PC-9 (cell line): ENCODE data around the gene ALG2.

Experiments
- CTCF ChIP-seq: fragments of 200-600 bp; sonication (generic); conservative IDR thresholded peaks from 2 replicates; pipeline ENCODE4 v1.6.1; 2017; ENCODE audit warnings: mixed run types, antibody characterized with exemption, mild to moderate bottlenecking, moderate library complexity
- EZH2 ChIP-seq: fragments of 200-600 bp; sonication (generic); IDR thresholded peaks from 2 replicates; pipeline ENCODE4 v1.8.0; 2017; ENCODE audit warnings: antibody characterized with exemption, low read depth

DNA sequence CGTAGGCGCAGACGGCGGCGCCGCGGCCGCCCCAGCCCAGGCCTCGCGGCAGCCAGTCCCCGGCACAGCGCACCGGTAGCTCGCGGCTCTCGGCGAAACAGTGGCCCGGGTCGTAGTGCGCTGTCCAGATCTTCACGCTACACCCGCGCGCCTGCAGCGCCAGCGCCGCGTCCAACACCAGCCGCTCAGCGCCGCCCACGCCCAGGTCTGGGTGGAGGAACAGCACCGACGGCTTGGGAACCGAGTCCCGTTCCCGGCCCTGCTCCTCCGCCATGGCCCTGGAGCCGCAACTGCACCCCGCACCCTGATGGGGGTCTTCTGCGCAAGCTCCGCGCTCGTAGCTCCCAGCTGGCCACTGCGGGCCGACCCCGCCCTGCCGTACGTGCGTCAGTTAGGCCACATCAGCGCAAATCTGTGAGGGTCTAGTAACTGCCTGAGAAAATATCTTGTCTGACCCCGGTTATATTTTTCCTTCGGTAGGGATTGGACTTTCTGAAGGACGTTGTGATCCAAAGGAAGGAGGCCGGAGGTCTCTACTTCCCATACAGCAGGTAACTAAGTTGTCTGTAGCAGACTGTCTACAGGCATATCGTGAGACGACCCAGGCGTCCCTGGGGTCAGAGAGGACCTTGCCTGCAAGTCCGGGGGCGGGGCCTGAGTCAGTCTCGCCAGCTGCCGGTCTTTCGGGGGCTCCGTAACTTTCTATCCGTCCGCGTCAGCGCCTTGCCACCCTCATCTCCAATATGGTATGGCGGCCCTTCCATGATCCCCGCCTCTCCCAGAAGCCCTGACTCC is at the start of gene ALG2, which contains the start of gene SEC61B:
- no peak for TF ChIP-seq EZH2
- TF ChIP-seq CTCF = no peak; the same call in 1 of the 2 replicates
